HepG2 (cell line): ENCODE results near the gene KIF1C. TPM values are rescaled to one million over a fixed set of nuclear protein-coding genes. Genes with fewer than 3 reads are reported as not detected.

Source experiments
- HCFC1 ChIP-seq: fragments of 150-350 bp; IDR thresholded peaks from 2 replicates; pipeline ENCODE4 v1.6.1; 2014; ENCODE audit warnings: low read depth, low read length
- HNRNPUL1 ChIP-seq: fragments of 200-400 bp; formaldehyde crosslinking; IDR thresholded peaks from 2 replicates; pipeline ENCODE4 v1.6.1; 2017; ENCODE audit warnings: low read depth, mild to moderate bottlenecking, low read length, moderate library complexity
- NFYC ChIP-seq: IDR thresholded peaks from 2 replicates; pipeline ENCODE4 v1.6.1; 2016; ENCODE audit warnings: missing genetic modification reagents, missing compliant biosample characterization
- RERE ChIP-seq: IDR thresholded peaks from 2 replicates; pipeline ENCODE4 v1.6.1; 2016; ENCODE audit warnings: low read depth, missing genetic modification reagents, missing compliant biosample characterization
- SIX4 ChIP-seq: sonication (generic); formaldehyde crosslinking; IDR thresholded peaks from 2 replicates; pipeline ENCODE4 v1.4.0; 2020; ENCODE audit warnings: missing genetic modification reagents
- TMF1 ChIP-seq: sonication (generic); formaldehyde crosslinking; IDR thresholded peaks from 2 replicates; pipeline ENCODE4 v1.8.1; 2022; ENCODE audit warnings: low read depth, missing genetic modification reagents
- TRIM22 ChIP-seq: fragments of 450-650 bp; IDR thresholded peaks from 2 replicates; pipeline ENCODE4 v1.6.1; 2017
- ZNF18 ChIP-seq: sonication (generic); formaldehyde crosslinking; IDR thresholded peaks from 2 replicates; pipeline ENCODE4 v1.8.0; 2022; ENCODE audit warnings: mild to moderate bottlenecking, missing genetic modification reagents; ENCODE audit not compliant: insufficient replicate concordance
- ZNF264 ChIP-seq: sonication (generic); formaldehyde crosslinking; IDR thresholded peaks from 2 replicates; pipeline ENCODE4 v1.4.0; 2020; ENCODE audit warnings: missing genetic modification reagents
- ZNF274 ChIP-seq: sonication (generic); formaldehyde crosslinking; IDR thresholded peaks from 2 replicates; pipeline ENCODE4 v1.5.1; 2020; ENCODE audit warnings: mild to moderate bottlenecking, missing genetic modification reagents
- ZNF383 ChIP-seq: sonication (generic); formaldehyde crosslinking; IDR thresholded peaks from 2 replicates; pipeline ENCODE4 v1.4.0; 2020; ENCODE audit warnings: missing genetic modification reagents, mild to moderate bottlenecking, borderline replicate concordance
- ZNF503 ChIP-seq: sonication (generic); formaldehyde crosslinking; IDR thresholded peaks from 2 replicates; pipeline ENCODE4 v1.4.0; 2020; ENCODE audit warnings: missing genetic modification reagents
- ZNF614 ChIP-seq: IDR thresholded peaks from 2 replicates; pipeline ENCODE4 v1.6.1; 2018; ENCODE audit warnings: missing biosample characterization, missing genetic modification reagents, inconsistent platforms, borderline replicate concordance
- ZNF720 ChIP-seq: sonication (generic); formaldehyde crosslinking; IDR thresholded peaks from 2 replicates; pipeline ENCODE4 v1.4.0; 2020; ENCODE audit warnings: missing genetic modification reagents
- ZNF761 ChIP-seq: sonication (generic); formaldehyde crosslinking; conservative IDR thresholded peaks from 2 replicates; pipeline ENCODE4 v1.4.0; 2020; ENCODE audit warnings: mild to moderate bottlenecking, missing genetic modification reagents
- ZSCAN30 ChIP-seq: sonication (generic); formaldehyde crosslinking; IDR thresholded peaks from 2 replicates; pipeline ENCODE4 v1.5.0; 2020; ENCODE audit warnings: mild to moderate bottlenecking, missing genetic modification reagents
- polyA plus RNA-seq, 8 experiments: library from polyadenylated mRNA; depleted of rRNA in 3 of 8; stranded (reverse) in 7 of 8; unstranded in 1 of 8; fragments of >200 nt; fragmentation: Illumina TruSeq in 4 of 8; extraction: Trizol in 4 of 8; gene quantifications; 2 replicates each; pipeline versions ENCODE4 v1.2.1 to v1.2.3, GENCODE V29; 2011 to 2016; ENCODE audit warnings: low read depth in 4 of 8, missing spikeins in 1 of 8, mixed read lengths in 1 of 8; ENCODE audit not compliant: insufficient read depth in 1 of 8
- total RNA-seq, 5 experiments: library from RNA; depleted of rRNA; stranded (reverse); fragments of >200 nt; fragmentation: Illumina TruSeq; extraction: Trizol; gene quantifications; 2 replicates each; pipeline ENCODE4 v1.2.3, GENCODE V29; 2016; ENCODE audit warnings: low read depth in 1 of 5
- TF ChIP-seq, protein P1 (sequence below): sonication (generic); formaldehyde crosslinking; IDR thresholded peaks from 2 replicates; pipeline ENCODE4 v1.4.0; 2020; ENCODE audit warnings: missing genetic modification reagents

Gene KIF1C
- total and polyA plus RNA-seq, 2 of the 13 experiments (the other 11 are each of a cell fraction or from before 2014, with no cell fraction given): 70.0 to 104 TPM

DNA sequence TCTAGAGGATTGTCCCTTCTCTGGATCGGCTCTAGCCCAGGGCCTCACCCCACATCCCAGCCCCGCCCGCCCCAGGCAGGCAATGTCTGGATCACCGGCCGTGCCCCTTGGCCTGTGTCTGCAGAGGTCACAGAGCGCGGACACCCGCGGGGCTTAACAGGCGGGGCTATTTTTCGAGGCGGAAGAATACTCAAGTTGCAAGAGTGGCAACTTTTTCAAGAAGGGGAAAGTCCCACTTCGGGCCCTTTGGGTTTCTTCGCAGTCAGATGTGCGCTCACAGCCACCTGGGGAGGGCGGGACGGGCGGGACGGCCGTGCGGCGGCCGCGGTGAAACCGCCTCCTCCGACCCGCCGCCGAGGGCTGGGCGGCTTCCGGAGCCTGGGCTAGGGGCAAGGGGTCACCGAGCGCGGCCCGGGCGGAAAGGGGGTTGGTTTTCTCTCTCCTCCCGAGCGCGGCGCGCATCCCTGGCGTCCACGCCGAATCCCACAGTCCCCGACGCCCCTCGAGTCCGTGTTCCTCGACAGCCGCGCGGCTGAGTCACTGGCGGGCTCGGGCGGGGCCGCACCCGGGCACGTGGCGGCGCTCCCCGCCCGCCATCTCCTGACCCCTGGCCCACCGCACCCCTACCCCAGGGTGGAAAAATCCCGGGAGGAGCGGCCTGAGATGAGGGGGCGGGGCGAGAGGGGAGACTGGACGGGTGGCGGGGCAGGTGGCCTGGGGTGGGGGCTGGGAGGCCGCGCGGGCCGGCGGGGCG lies 48.3 kb upstream of the KIF1C start (continued):
- TF ChIP-seq RERE (CRISPR knock-in tag): no peak
- no peak for TF ChIP-seq ZNF383
- TF ChIP-seq ZNF18 (CRISPR knock-in tag): no peak
- no peak for TF ChIP-seq TMF1
- no peak for TF ChIP-seq HCFC1
- no peak; the same call in 1 of the 2 replicates for TF ChIP-seq ZNF264 (CRISPR knock-in tag)
- TF ChIP-seq SIX4 (CRISPR knock-in tag): no peak
- TF ChIP-seq ZNF720 (CRISPR knock-in tag): no peak
- TF ChIP-seq ZNF761 (CRISPR knock-in tag): no peak; the same call in 1 of the 2 replicates
- no peak for TF ChIP-seq ZSCAN30 (CRISPR knock-in tag)
- TF ChIP-seq, protein P1, sequence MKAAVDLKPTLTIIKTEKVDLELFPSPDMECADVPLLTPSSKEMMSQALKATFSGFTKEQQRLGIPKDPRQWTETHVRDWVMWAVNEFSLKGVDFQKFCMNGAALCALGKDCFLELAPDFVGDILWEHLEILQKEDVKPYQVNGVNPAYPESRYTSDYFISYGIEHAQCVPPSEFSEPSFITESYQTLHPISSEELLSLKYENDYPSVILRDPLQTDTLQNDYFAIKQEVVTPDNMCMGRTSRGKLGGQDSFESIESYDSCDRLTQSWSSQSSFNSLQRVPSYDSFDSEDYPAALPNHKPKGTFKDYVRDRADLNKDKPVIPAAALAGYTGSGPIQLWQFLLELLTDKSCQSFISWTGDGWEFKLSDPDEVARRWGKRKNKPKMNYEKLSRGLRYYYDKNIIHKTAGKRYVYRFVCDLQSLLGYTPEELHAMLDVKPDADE (CRISPR knock-in tag): peak; percentile 39; the same call in 1 of the 2 replicates
- no peak for TF ChIP-seq HNRNPUL1
- 0 out of 2 replicates have a peak, but pooled peaks have one; percentile 39 for TF ChIP-seq ZNF274
- no peak for TF ChIP-seq ZNF614
- no peak for TF ChIP-seq TRIM22
- peak; percentile 5; the same call in 1 of the 2 replicates for TF ChIP-seq ZNF503 (CRISPR knock-in tag)
- 0 out of 2 replicates have a peak, but pooled peaks have one; percentile 14 for TF ChIP-seq NFYC
